ENCODE results near the gene CASKIN2.

CASKIN2 gene

DNA sequence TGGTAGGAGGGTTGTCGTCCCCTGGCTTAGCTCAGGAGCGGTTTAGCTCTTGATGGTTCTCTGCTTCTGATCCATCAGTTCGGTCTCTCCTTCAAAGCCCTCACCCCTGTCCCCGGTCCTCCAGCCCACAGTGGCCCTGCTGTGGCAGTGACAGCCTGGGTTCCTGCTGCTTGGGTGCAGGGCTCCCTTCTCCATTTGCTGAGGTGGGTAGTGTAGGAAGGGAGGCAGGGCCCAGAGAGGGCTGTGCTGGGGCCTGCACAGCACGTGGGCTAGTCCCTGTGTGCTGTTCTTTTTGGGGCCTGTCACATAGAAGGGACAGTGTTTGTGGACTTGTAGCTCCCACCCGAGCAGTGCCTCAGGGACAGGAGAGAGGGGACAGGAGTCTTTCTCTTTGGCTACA is 40.6 kb downstream of the CASKIN2 start:
- H3K9me2 ChIP-seq (replicated peaks; ENCODE audit: insufficient read depth, low read length): no peaks in the 10 kb centered on the region
- H3K9me3 ChIP-seq (replicated peaks; ENCODE audit: insufficient read depth, low read length): no peaks in the 10 kb centered on the region
- no peak overlapping the region for H3K9ac ChIP-seq (ENCODE audit: low read length)
- no peak overlapping the region for H3K27ac ChIP-seq (ENCODE audit: low read length)
- no peaks in the 10 kb centered on the region for H4K20me1 ChIP-seq (ENCODE audit: insufficient read depth, low read length)
- TF ChIP-seq EZH2phosphoT487 (IDR thresholded peaks at IDR 0.05; ENCODE audit: low read length): no peak
- TF ChIP-seq EZH2 (optimal IDR thresholded peaks at IDR 0.05; ENCODE audit: low read depth, low read length): no peak
- TF ChIP-seq, protein P1, sequence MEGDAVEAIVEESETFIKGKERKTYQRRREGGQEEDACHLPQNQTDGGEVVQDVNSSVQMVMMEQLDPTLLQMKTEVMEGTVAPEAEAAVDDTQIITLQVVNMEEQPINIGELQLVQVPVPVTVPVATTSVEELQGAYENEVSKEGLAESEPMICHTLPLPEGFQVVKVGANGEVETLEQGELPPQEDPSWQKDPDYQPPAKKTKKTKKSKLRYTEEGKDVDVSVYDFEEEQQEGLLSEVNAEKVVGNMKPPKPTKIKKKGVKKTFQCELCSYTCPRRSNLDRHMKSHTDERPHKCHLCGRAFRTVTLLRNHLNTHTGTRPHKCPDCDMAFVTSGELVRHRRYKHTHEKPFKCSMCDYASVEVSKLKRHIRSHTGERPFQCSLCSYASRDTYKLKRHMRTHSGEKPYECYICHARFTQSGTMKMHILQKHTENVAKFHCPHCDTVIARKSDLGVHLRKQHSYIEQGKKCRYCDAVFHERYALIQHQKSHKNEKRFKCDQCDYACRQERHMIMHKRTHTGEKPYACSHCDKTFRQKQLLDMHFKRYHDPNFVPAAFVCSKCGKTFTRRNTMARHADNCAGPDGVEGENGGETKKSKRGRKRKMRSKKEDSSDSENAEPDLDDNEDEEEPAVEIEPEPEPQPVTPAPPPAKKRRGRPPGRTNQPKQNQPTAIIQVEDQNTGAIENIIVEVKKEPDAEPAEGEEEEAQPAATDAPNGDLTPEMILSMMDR (IDR thresholded peaks at IDR 0.05; ENCODE audit: low read length): no peak
- H3K27me3 ChIP-seq (replicated peaks; ENCODE audit: insufficient read depth, low read length): no peaks in the 10 kb centered on the region
- H2AFZ ChIP-seq (ENCODE audit: low read length): no peak overlapping the region
- H3K4me2 ChIP-seq (ENCODE audit: low read depth, low read length): no peak overlapping the region
- no peaks in the 10 kb centered on the region for H3K4me1 ChIP-seq (ENCODE audit: low read length)
- no peaks in the 10 kb centered on the region for H3K79me2 ChIP-seq (ENCODE audit: low read length)
- DNase-seq: no peak
- H3K4me3 ChIP-seq (ENCODE audit: low read length): no peak overlapping the region
- H3K36me3 ChIP-seq (replicated peaks; ENCODE audit: insufficient read depth, low read length): no peaks in the 10 kb centered on the region
- no peaks in the 10 kb centered on the region for H3F3A ChIP-seq (ENCODE audit: insufficient read depth, low read length)

DNA sequence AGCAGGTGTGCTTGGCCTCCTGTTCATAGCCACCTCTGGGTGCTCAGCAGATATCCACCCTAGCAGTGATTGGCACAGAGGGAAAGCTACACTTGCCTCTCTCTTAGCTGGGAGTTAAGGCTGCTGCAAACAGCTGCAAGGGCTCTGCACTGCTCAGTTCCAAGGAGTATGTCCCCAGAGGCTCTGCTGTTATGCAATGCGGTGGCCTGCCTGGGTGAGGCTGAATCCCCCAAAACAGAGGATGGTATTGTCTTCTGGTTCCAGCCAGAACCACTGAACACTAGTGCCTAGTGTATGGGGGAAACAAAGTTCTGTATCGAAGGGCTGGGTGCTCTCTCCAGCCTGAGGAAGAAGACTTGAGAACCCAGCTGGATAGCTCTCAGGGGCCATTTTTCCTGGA is 42.1 kb downstream of the CASKIN2 start:
- TF ChIP-seq EZH2phosphoT487 (IDR thresholded peaks at IDR 0.05; ENCODE audit: low read length) (no peak), EZH2 (optimal IDR thresholded peaks at IDR 0.05; ENCODE audit: low read depth, low read length) (no peak)
- TF ChIP-seq, protein P1 (IDR thresholded peaks at IDR 0.05; ENCODE audit: low read length): no peak
- Histone ChIP-seq H3K27ac (ENCODE audit: low read length) (no peak overlapping the region), H3K9ac (ENCODE audit: low read length) (no peak overlapping the region), H3K4me1 (ENCODE audit: low read length) (no peaks in the 10 kb centered on the region), H4K20me1 (ENCODE audit: insufficient read depth, low read length) (no peaks in the 10 kb centered on the region), H3K79me2 (ENCODE audit: low read length) (no peaks in the 10 kb centered on the region; the same call in 1 of the 2 replicates), H3K9me2 (replicated peaks; ENCODE audit: insufficient read depth, low read length) (no peaks in the 10 kb centered on the region), H3K36me3 (replicated peaks; ENCODE audit: insufficient read depth, low read length) (no peaks in the 10 kb centered on the region), H3K9me3 (replicated peaks; ENCODE audit: insufficient read depth, low read length) (no peaks in the 10 kb centered on the region), H3K4me3 (ENCODE audit: low read length) (no peak overlapping the region), H3K27me3 (replicated peaks; ENCODE audit: insufficient read depth, low read length) (no peaks in the 10 kb centered on the region), H3K4me2 (ENCODE audit: low read depth, low read length) (no peak overlapping the region), H2AFZ (ENCODE audit: low read length) (no peak overlapping the region), H3F3A (ENCODE audit: insufficient read depth, low read length) (no peaks in the 10 kb centered on the region)
- DNase-seq: no peak

DNA sequence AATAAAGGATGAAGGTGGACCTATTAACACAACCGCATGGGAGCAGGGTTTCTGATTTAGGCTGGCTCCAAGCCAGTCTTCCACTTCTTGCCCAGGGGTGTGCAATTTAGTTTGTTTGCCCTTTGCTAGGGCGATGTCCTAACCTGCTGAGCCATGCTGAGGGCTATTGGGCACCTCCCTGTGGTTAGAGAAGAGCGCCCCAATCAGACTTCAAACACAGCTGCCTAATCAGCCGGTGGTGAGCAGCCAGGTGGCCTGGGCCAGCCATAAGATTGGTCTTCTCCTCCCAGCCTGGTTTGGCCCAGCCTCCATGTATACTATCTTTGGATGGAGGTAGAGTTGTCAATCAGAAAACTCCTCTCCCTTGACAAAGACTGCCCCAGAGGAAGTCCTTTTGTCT is 43.2 kb downstream of the CASKIN2 start:
- TF ChIP-seq EZH2phosphoT487 (IDR thresholded peaks at IDR 0.05; ENCODE audit: low read length) (no peak), EZH2 (optimal IDR thresholded peaks at IDR 0.05; ENCODE audit: low read depth, low read length) (no peak)
- TF ChIP-seq, protein P1 (IDR thresholded peaks at IDR 0.05; ENCODE audit: low read length): no peak
- Histone ChIP-seq H3K9me2 (replicated peaks; ENCODE audit: insufficient read depth, low read length) (no peaks in the 10 kb centered on the region), H3K4me3 (ENCODE audit: low read length) (no peak overlapping the region), H3K9ac (ENCODE audit: low read length) (no peak overlapping the region), H3K27me3 (replicated peaks; ENCODE audit: insufficient read depth, low read length) (no peaks in the 10 kb centered on the region), H3K4me1 (ENCODE audit: low read length) (no peaks in the 10 kb centered on the region), H3K4me2 (ENCODE audit: low read depth, low read length) (no peak overlapping the region), H2AFZ (ENCODE audit: low read length) (no peak overlapping the region), H4K20me1 (ENCODE audit: insufficient read depth, low read length) (no peaks in the 10 kb centered on the region), H3F3A (ENCODE audit: insufficient read depth, low read length) (no peaks in the 10 kb centered on the region), H3K9me3 (replicated peaks; ENCODE audit: insufficient read depth, low read length) (no peaks in the 10 kb centered on the region), H3K36me3 (replicated peaks; ENCODE audit: insufficient read depth, low read length) (no peaks in the 10 kb centered on the region), H3K27ac (ENCODE audit: low read length) (no peak overlapping the region), H3K79me2 (ENCODE audit: low read length) (no peaks in the 10 kb centered on the region; the same call in 1 of the 2 replicates)
- DNase-seq: no peak

All from MM.1S (cell line).